Hematopoietic multipotent progenitor cell (in vitro differentiated cells): ENCODE measurements around the gene VIL1. TPM values are rescaled to one million over a fixed set of nuclear protein-coding genes. Genes with fewer than 3 reads are reported as not detected.

Experiments used
- DNase-seq, 3 donors: peaks; one replicate each; pipeline ENCODE4 v3.0.0-alpha.2; 2011 to 2015; ENCODE audit warnings: low read depth in 2 of 3, low spot score in 2 of 3
- small RNA-seq: library from RNA; depleted of rRNA; stranded (forward); fragments of <200 nt; gene quantifications from one replicate; pipeline ENCODE3, GENCODE V24; 2012
- total RNA-seq: library from RNA; depleted of rRNA; stranded (reverse); fragments of >200 nt; gene quantifications from one replicate; pipeline ENCODE4 v1.2.3, GENCODE V29; 2012

Gene VIL1
- total RNA-seq, 1 donor: under 0.01 TPM

- DNase-seq: no peak
Measured at GRCh38 chr2:218482651-218483050, 63.7 kb downstream of the VIL1 start.

GRCh38 chr2:218485986-218486667, 67.2 kb downstream of the VIL1 start:
- DNase-seq: no peak

DNA sequence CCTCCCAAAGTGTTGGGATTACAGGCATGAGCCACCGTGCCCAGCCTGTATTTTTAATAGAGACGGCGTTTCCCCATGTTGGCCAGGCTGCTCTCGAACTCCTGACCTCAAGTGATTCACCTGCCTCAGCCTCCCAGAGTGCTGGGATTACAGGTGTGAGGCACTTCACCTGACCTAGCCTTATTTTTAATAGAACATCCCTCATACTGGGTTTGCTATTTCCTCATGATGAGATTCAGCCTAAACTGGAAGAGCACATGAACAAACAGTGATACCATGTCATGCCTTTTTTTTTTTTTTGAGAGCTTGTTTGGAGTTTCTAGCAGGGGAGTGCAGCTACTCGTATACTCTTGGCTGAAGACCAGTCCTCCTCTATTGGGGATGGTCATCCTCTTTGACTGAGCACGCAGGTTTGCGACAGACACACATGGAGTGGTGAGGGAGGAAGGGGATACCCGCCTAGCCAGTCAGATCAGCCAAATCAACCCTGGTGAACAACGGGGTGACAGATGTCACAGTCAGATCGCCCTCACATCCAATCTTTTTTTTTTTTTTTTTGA, 81.7 kb downstream of the VIL1 start:
- no peak for DNase-seq

- no peak for DNase-seq
Measured at GRCh38 chr2:218501665-218502064, 82.7 kb downstream of the VIL1 start.

Small RNA genes lying within 50 kb of the gene (small RNA-seq; reads per million reads assigned to genes)
- gene MIR26B: 8,453 reads per million, percentile 100 among the genes with 10 or more reads in this experiment

Other genes with a start within 250 kb of the VIL1 start
- gene ARPC2, start 201.9 kb upstream of the VIL1 start, total RNA-seq: 259 TPM
- gene GPBAR1, start 158.1 kb upstream of the VIL1 start, total RNA-seq: 0.54 TPM
- gene AAMP, start 149.0 kb upstream of the VIL1 start, total RNA-seq: 121 TPM
- 53.3 TPM for gene PNKD, start 148.6 kb upstream of the VIL1 start, total RNA-seq
- gene TMBIM1, start 126.6 kb upstream of the VIL1 start, total RNA-seq: 167 TPM
- 0.27 TPM for gene CATIP, start 62.3 kb upstream of the VIL1 start, total RNA-seq
- 3.8 TPM for gene SLC11A1, start 36.9 kb upstream of the VIL1 start, total RNA-seq
- 152 TPM for gene CTDSP1, start 19.3 kb upstream of the VIL1 start, total RNA-seq
- gene USP37, start 149.2 kb downstream of the VIL1 start, total RNA-seq: 3.8 TPM
- gene CNOT9, start 149.7 kb downstream of the VIL1 start, total RNA-seq: 57.4 TPM
- 0.27 TPM for gene PLCD4, start 188.8 kb downstream of the VIL1 start, total RNA-seq
- 32.9 TPM for gene ZNF142, start 240.5 kb downstream of the VIL1 start, total RNA-seq
- gene BCS1L, start 240.6 kb downstream of the VIL1 start, total RNA-seq: 33.4 TPM